H1 (cell line): ENCODE results near the gene CEP76.

Experiments used
- BRCA1 ChIP-seq: IDR thresholded peaks from 2 replicates; pipeline ENCODE4 v1.6.1; 2012; ENCODE audit warnings: low read depth, low read length, improper control_type of control experiment
- CEBPB ChIP-seq: IDR thresholded peaks from 2 replicates; pipeline ENCODE4 v1.6.1; 2012; ENCODE audit warnings: low read depth, low read length
- EZH2 ChIP-seq: fragments of 200-600 bp; sonication (generic); IDR thresholded peaks from 2 replicates; pipeline ENCODE4 v1.7.1; 2012; ENCODE audit warnings: low read depth, mild to moderate bottlenecking, moderate library complexity, low read length, inconsistent platforms; ENCODE audit not compliant: severe bottlenecking
- HDAC6 ChIP-seq: IDR thresholded peaks from one replicate; pipeline ENCODE4 v1.7.1; 2012; ENCODE audit warnings: low read depth, mild to moderate bottlenecking, inconsistent platforms, low read length, moderate library complexity
- KDM4A ChIP-seq: IDR thresholded peaks from one replicate; pipeline ENCODE4 v1.7.1; 2012; ENCODE audit warnings: low read depth, mild to moderate bottlenecking, moderate library complexity, low read length, inconsistent platforms; ENCODE audit not compliant: severe bottlenecking
- POLR2A ChIP-seq, 2 experiments: IDR thresholded peaks; 1 replicate in 1 of 2; 2 replicates in 1 of 2; pipeline ENCODE4 v1.6.1; 2011; ENCODE audit warnings: low read depth in 2 of 2, low read length in 2 of 2, mild to moderate bottlenecking in 2 of 2; ENCODE audit errors: control extremely low read depth in 1 of 2

- TF ChIP-seq EZH2 (no peak), HDAC6 (no peak), CEBPB (no peak), POLR2A (IDR thresholded peaks at IDR 0.05; ENCODE audit: control extremely low read depth in 1 of 2, low read depth in 2 of 2, low read length in 2 of 2) (no peak), KDM4A (no peak), BRCA1 (no peak)
Measured at GRCh38 chr18:12711446-12711845, 8.9 kb upstream of the CEP76 start.
